B cell (primary cell): ENCODE results near the gene INSC. TPM values are rescaled to one million over a fixed set of nuclear protein-coding genes. Genes with fewer than 3 reads are reported as not detected.

Source experiments
- ATAC-seq: fragments of 200-7000 bp; cut with Tn5 transposase; one replicate; pipeline ENCODE4 v1.10.0; 2021; ENCODE audit warnings: low read depth, mild to moderate bottlenecking, moderate number of reproducible peaks, moderate library complexity
- CTCF ChIA-PET: fragments of 350-600 bp; sonication (Branson Sonifier 250); formaldehyde crosslinking; loops from one replicate; lab custom pipeline; 2021; ENCODE audit warnings: antibody characterized with exemption, inconsistent platforms; lab: Charles Lee
- POLR2A ChIA-PET: fragments of 350-600 bp; sonication (Branson Sonifier 250); formaldehyde crosslinking; loops from one replicate; lab custom pipeline; 2021; ENCODE audit warnings: antibody characterized with exemption; lab: Charles Lee
- DNase-seq: peaks from one replicate; pipeline ENCODE4 v3.0.0; 2013
- H2AFZ ChIP-seq: 2 replicates; pipeline ENCODE4 v1.6.1; 2012; ENCODE audit warnings: mild to moderate bottlenecking, low read depth, low read length; ENCODE audit not compliant: insufficient read depth, poor library complexity, severe bottlenecking
- H3K27ac ChIP-seq, 2 donors: 1 replicate in 1 of 2; 2 replicates in 1 of 2; pipeline ENCODE4 v1.5.1; 2012 to 2013; ENCODE audit warnings: low read length in 2 of 2, mild to moderate bottlenecking in 2 of 2, moderate library complexity in 1 of 2
- H3K27me3 ChIP-seq, 4 experiments: fragments of 200-600 bp in 1 of 4; sonication (generic) in 1 of 4; replicated peaks in 1 of 4; 1 replicate in 2 of 4; 2 replicates in 2 of 4; pipeline versions ENCODE4 v1.6.1 to v1.7.0; 2013 to 2016; ENCODE audit warnings: low read length in 3 of 4, mild to moderate bottlenecking in 2 of 4, mixed read lengths in 1 of 4, moderate library complexity in 1 of 4; ENCODE audit not compliant: insufficient read depth in 4 of 4, control insufficient read depth in 3 of 4; ENCODE audit errors: control extremely low read depth in 1 of 4
- H3K36me3 ChIP-seq, 2 experiments: replicated peaks in 1 of 2; 1 replicate in 1 of 2; 2 replicates in 1 of 2; pipeline versions ENCODE4 v1.6.1 to v1.7.1; 2013; ENCODE audit warnings: low read length in 1 of 2; ENCODE audit not compliant: insufficient read depth in 2 of 2, control insufficient read depth in 1 of 2; ENCODE audit errors: control extremely low read depth in 1 of 2, extremely low read depth in 1 of 2
- H3K4me1 ChIP-seq, 2 donors: fragments of 200-600 bp in 1 of 2; sonication (generic) in 1 of 2; 1 replicate in 1 of 2; 2 replicates in 1 of 2; pipeline versions ENCODE4 v1.5.1 to v1.6.1; 2013 to 2017; ENCODE audit warnings: low read length in 2 of 2; ENCODE audit not compliant: control insufficient read depth in 2 of 2, insufficient read depth in 2 of 2
- H3K4me2 ChIP-seq: replicated peaks from 2 replicates; pipeline ENCODE3; 2012; ENCODE audit warnings: mild to moderate bottlenecking, low read depth, low read length; ENCODE audit not compliant: poor library complexity, severe bottlenecking
- H3K4me3 ChIP-seq, 5 experiments: fragments of 200-600 bp in 1 of 5; sonication (generic) in 1 of 5; 1 replicate in 3 of 5; 2 replicates in 2 of 5; pipeline versions ENCODE4 v1.5.1 to v1.7.0; 2011 to 2016; ENCODE audit warnings: low read length in 4 of 5, mild to moderate bottlenecking in 4 of 5, low read depth in 2 of 5, control low read depth in 1 of 5, moderate library complexity in 1 of 5; ENCODE audit not compliant: insufficient read depth in 1 of 5; ENCODE audit errors: control extremely low read depth in 1 of 5, extremely low read depth in 1 of 5
- H3K79me2 ChIP-seq: fragments of 200-600 bp; sonication (generic); one replicate; pipeline ENCODE4 v1.6.0; 2016; ENCODE audit warnings: low read length; ENCODE audit not compliant: control insufficient read depth, insufficient read depth
- H3K9ac ChIP-seq: fragments of 200-600 bp; sonication (generic); 2 replicates; pipeline ENCODE4 v1.6.1; 2017; ENCODE audit warnings: mild to moderate bottlenecking, low read length, moderate library complexity
- H3K9me3 ChIP-seq, 3 donors: one replicate each; pipeline versions ENCODE4 v1.6.1 to v1.7.1; 2013; ENCODE audit warnings: low read length in 2 of 3; ENCODE audit not compliant: control insufficient read depth in 2 of 3, insufficient read depth in 1 of 3; ENCODE audit errors: control extremely low read depth in 1 of 3
- H4K20me1 ChIP-seq: 2 replicates; pipeline ENCODE4 v1.6.0; 2012; ENCODE audit warnings: mild to moderate bottlenecking, low read length; ENCODE audit not compliant: insufficient read depth, control insufficient read depth, poor library complexity, severe bottlenecking
- H3K27ac Mint-ChIP-seq: one replicate; pipeline ENCODE4 v1.8.0; 2021; ENCODE audit warnings: mixed read lengths
- H3K27me3 Mint-ChIP-seq: one replicate; pipeline ENCODE4 v1.8.0; 2021; ENCODE audit warnings: mixed read lengths
- H3K4me1 Mint-ChIP-seq: one replicate; pipeline ENCODE4 v1.8.0; 2021; ENCODE audit warnings: mixed read lengths
- H3K4me3 Mint-ChIP-seq: one replicate; pipeline ENCODE4 v1.8.0; 2021; ENCODE audit warnings: mixed read lengths
- H3K9me3 Mint-ChIP-seq: one replicate; pipeline ENCODE4 v1.8.0; 2022; ENCODE audit warnings: mixed read lengths; ENCODE audit not compliant: insufficient read depth
- EZH2 ChIP-seq: IDR thresholded peaks from 2 replicates; pipeline ENCODE4 v1.6.1; 2012; ENCODE audit warnings: borderline replicate concordance, low read depth, mild to moderate bottlenecking, moderate library complexity, low read length; ENCODE audit not compliant: insufficient read depth, poor library complexity, severe bottlenecking
- WGBS: methylation state at CpG from one replicate; pipeline ENCODE4 v1.1.5; 2013; ENCODE audit warnings: missing lambda C conversion rate; ENCODE audit not compliant: insufficient coverage; 5-methylcytosine and 5-hydroxymethylcytosine counted together
- intact Hi-C: fragments of 100-400 bp; cut with micrococcal nuclease; formaldehyde crosslinking; loops from one replicate; pipeline ENCODE4 v1.10.0; 2022
- polyA plus RNA-seq: library from polyadenylated mRNA; depleted of rRNA; stranded (reverse); fragments of >200 nt; gene quantifications from 2 replicates; pipeline ENCODE4 v1.2.3, GENCODE V29; 2012
- total RNA-seq, 2 donors: library from RNA; stranded (reverse); fragments of 120-200 nt in 1 of 2; gene quantifications; 1 replicate in 1 of 2; 2 replicates in 1 of 2; pipeline versions ENCODE4 v1.2.3 to v1.2.4, GENCODE V29; 2013 to 2022
- TF ChIP-seq, protein P1 (sequence below): fragments of 200-600 bp; IDR thresholded peaks from one replicate; pipeline ENCODE4 v1.8.0; 2022; ENCODE audit warnings: antibody characterized with exemption, mild to moderate bottlenecking

Gene INSC
- total and polyA plus RNA-seq, 2 donors (not counting 1 experiment from before 2014, with no cell fraction given) = 0.10 TPM; not detected in 1

DNA sequence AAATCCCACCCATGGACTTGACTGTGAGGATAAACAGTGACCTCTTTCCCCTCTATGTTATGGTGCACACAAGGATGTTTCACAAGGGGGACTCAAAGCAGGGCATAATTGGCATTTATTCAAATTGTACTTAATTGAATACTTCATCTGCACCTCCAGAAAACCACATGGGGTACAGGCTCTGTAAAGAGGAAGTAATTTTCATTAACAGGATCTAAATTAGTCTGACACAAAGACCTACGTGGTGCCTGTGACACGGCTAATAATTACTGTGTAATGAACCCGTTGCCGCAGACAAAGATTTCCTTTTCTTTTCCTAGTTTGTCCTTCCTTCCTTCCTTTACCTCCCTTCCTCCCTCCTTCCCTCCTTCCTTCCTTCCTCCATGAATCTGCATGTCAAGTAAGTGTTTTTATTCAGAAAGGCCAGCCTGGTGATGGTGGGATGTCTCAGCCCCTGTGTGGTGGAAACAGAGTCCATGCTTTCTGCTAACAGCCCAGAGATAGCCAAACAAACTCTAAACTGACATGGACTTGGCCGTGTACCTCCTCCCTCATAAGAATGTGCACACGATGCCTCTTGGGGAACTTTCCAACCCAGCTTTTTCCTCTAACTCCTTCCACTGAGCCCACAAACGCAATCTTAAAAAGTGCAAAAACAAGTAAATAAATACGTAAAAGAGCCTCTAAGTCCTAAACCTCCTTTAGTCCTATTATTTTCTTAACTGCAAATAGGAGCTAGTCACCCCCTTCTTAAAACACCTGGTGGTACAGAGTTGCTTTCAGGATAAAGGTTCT, 118.8 kb downstream of the INSC start:
- Histone ChIP-seq H3K9me3 (peaks cover 0 to 3% (median 0%) of the 10 kb centered on the region in 3 donors), H3K4me3 (no peak overlapping the region), H3K36me3 (no peaks in the 10 kb centered on the region), H3K4me2 (no peak overlapping the region), H4K20me1 (no peaks in the 10 kb centered on the region), H3K9ac (no peak overlapping the region), H3K27ac (no peak overlapping the region), H3K79me2 (no peaks in the 10 kb centered on the region), H3K27me3 (no peaks in the 10 kb centered on the region), H3K4me1 (peaks cover 7 to 8% of the 10 kb centered on the region in 2 donors), H2AFZ (no peak overlapping the region)
- Mint-ChIP-seq H3K27me3 (peaks cover 25% of the 10 kb centered on the region), H3K4me1 (peaks cover 9% of the 10 kb centered on the region), H3K4me3 (no peak overlapping the region), H3K9me3 (no peaks in the 10 kb centered on the region), H3K27ac (no peak overlapping the region)
- TF ChIP-seq EZH2 = no peak
- TF ChIP-seq, protein P1, sequence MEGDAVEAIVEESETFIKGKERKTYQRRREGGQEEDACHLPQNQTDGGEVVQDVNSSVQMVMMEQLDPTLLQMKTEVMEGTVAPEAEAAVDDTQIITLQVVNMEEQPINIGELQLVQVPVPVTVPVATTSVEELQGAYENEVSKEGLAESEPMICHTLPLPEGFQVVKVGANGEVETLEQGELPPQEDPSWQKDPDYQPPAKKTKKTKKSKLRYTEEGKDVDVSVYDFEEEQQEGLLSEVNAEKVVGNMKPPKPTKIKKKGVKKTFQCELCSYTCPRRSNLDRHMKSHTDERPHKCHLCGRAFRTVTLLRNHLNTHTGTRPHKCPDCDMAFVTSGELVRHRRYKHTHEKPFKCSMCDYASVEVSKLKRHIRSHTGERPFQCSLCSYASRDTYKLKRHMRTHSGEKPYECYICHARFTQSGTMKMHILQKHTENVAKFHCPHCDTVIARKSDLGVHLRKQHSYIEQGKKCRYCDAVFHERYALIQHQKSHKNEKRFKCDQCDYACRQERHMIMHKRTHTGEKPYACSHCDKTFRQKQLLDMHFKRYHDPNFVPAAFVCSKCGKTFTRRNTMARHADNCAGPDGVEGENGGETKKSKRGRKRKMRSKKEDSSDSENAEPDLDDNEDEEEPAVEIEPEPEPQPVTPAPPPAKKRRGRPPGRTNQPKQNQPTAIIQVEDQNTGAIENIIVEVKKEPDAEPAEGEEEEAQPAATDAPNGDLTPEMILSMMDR = no peak
- DNase-seq (peak; percentile 4), ATAC-seq (no peak)
- 51% methylated on average over 7 of the region's 8 CpGs for WGBS
- CTCF ChIA-PET = no interaction called here
- POLR2A ChIA-PET = no interaction called here
- intact Hi-C loops = no loop called here

DNA sequence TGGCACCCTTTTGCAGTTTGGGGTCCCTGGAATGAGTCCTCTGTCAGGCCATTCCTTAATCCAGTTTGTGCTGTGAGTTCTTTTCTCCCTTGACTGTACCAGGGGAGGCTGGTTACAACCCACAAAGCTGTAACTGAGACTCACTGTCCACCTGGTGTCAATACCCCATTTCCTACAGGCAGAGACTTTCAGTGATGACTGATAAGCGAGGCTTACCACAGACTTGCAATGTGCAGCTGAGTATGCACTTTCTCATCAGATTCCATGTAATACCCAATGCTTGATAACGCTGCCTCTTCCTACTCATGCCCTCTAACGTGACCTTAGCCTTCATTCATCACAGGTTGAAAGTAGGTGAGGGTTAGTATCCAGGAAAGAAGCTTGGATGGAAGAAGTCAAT, 120.1 kb downstream of the INSC start:
- no peaks in the 10 kb centered on the region for H3K9me3 Mint-ChIP-seq
- H3K9ac ChIP-seq = no peak overlapping the region
- no peak overlapping the region for H3K4me3 ChIP-seq
- ChIA-PET POLR2A (no interaction called here), CTCF (no interaction called here)
- no peak overlapping the region for H2AFZ ChIP-seq
- H3K36me3 ChIP-seq = no peaks in the 10 kb centered on the region
- no peaks in the 10 kb centered on the region for H3K79me2 ChIP-seq
- H3K4me3 Mint-ChIP-seq = no peak overlapping the region
- no peak for TF ChIP-seq EZH2
- TF ChIP-seq, protein P1 = no peak
- H3K9me3 ChIP-seq = peaks cover 0 to 6% (median 0%) of the 10 kb centered on the region in 3 donors
- H3K27me3 Mint-ChIP-seq = peaks cover 25% of the 10 kb centered on the region
- no peaks in the 10 kb centered on the region for H4K20me1 ChIP-seq
- H3K27ac ChIP-seq = no peak overlapping the region
- DNase-seq (no peak), ATAC-seq (no peak)
- WGBS = no CpG with 5 or more reads among the region's 3 CpGs
- no peaks in the 10 kb centered on the region for H3K27me3 ChIP-seq
- peaks cover 7 to 8% of the 10 kb centered on the region in 2 donors for H3K4me1 ChIP-seq
- no peak overlapping the region for H3K27ac Mint-ChIP-seq
- intact Hi-C loops = no loop called here
- H3K4me1 Mint-ChIP-seq = peaks cover 9% of the 10 kb centered on the region
- no peak overlapping the region for H3K4me2 ChIP-seq
